Lower leg skin (tissue), 3 donors: ENCODE measurements around the gene COX10.
"Not testable (repeated sequence)": the region's sequence is repeated elsewhere in the genome, so short reads cannot be mapped to it uniquely, and the experiment has no call there.

ENCODE experiments used
- POLR2A ChIP-seq, 2 donors: fragments of 450-650 bp; IDR thresholded peaks; one replicate each; pipeline ENCODE4 v1.6.1; 2016 to 2017; ENCODE audit warnings: antibody characterized with exemption in 2 of 2, mild to moderate bottlenecking in 1 of 2, moderate library complexity in 1 of 2
- TF ChIP-seq, protein P1 (sequence below), 3 donors: fragments of 450-650 bp; IDR thresholded peaks; one replicate each; pipeline ENCODE4 v1.5.1; 2016; ENCODE audit warnings: antibody characterized with exemption in 3 of 3, mild to moderate bottlenecking in 3 of 3, moderate library complexity in 2 of 3

DNA sequence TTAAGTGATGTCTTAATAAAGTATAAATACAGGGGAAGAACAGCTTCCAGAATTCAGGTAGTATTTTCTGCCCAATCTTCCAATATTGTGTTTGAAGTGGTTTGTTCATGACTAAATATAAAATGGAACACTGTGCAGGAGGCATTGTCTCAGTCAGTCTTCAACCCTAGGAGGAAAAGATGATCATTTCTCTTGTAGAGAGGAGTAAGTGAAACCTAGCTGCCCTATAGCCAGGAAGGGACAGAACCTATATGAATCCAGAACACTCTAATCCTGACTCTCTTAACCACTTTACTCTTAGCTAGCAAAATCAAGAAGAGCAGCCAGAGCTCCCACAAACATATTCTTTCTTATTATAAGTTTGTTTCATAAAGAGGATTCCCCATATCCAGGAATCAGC is 122.2 kb downstream of the COX10 start:
- TF ChIP-seq, protein P1, sequence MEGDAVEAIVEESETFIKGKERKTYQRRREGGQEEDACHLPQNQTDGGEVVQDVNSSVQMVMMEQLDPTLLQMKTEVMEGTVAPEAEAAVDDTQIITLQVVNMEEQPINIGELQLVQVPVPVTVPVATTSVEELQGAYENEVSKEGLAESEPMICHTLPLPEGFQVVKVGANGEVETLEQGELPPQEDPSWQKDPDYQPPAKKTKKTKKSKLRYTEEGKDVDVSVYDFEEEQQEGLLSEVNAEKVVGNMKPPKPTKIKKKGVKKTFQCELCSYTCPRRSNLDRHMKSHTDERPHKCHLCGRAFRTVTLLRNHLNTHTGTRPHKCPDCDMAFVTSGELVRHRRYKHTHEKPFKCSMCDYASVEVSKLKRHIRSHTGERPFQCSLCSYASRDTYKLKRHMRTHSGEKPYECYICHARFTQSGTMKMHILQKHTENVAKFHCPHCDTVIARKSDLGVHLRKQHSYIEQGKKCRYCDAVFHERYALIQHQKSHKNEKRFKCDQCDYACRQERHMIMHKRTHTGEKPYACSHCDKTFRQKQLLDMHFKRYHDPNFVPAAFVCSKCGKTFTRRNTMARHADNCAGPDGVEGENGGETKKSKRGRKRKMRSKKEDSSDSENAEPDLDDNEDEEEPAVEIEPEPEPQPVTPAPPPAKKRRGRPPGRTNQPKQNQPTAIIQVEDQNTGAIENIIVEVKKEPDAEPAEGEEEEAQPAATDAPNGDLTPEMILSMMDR (IDR thresholded peaks at IDR 0.05): not testable (repeated sequence)
- TF ChIP-seq POLR2A (IDR thresholded peaks at IDR 0.05): not testable (repeated sequence)
